H9 (cell line): ENCODE data around the gene ALG12. TPM values are rescaled to one million over a fixed set of nuclear protein-coding genes. Genes with fewer than 3 reads are reported as not detected.

ENCODE experiments used
- DNase-seq: peaks from one replicate; pipeline ENCODE4 v3.0.0-alpha.2; 2017
- H2AFZ ChIP-seq: one replicate; pipeline ENCODE4 v1.6.1; 2013; ENCODE audit warnings: mild to moderate bottlenecking, low read length, control low read depth, moderate library complexity
- H2AK5ac ChIP-seq: 2 replicates; pipeline ENCODE4 v1.6.1; 2013; ENCODE audit warnings: low read length, control low read depth, mixed read lengths; ENCODE audit not compliant: insufficient read length
- H2BK120ac ChIP-seq: one replicate; pipeline ENCODE4 v1.6.1; 2013; ENCODE audit warnings: low read depth, mild to moderate bottlenecking, low read length, control low read depth, inconsistent platforms; ENCODE audit not compliant: poor library complexity, severe bottlenecking
- H2BK12ac ChIP-seq: 2 replicates; pipeline ENCODE4 v1.6.1; 2013; ENCODE audit warnings: low read length, control low read depth, mixed read lengths, low read depth; ENCODE audit not compliant: insufficient read length
- H2BK15ac ChIP-seq: 2 replicates; pipeline ENCODE4 v1.6.1; 2013; ENCODE audit warnings: low read depth, low read length, control low read depth
- H2BK20ac ChIP-seq: one replicate; pipeline ENCODE4 v1.6.1; 2013; ENCODE audit warnings: low read depth, mild to moderate bottlenecking, low read length, control low read depth, inconsistent platforms; ENCODE audit not compliant: poor library complexity, severe bottlenecking
- H2BK5ac ChIP-seq: 2 replicates; pipeline ENCODE4 v1.6.1; 2013; ENCODE audit warnings: low read length, control low read depth, mixed read lengths; ENCODE audit not compliant: insufficient read length
- H3K14ac ChIP-seq: 2 replicates; pipeline ENCODE4 v1.6.1; 2013; ENCODE audit warnings: low read length, control low read depth; ENCODE audit not compliant: insufficient read depth
- H3K18ac ChIP-seq: 2 replicates; pipeline ENCODE4 v1.6.1; 2013; ENCODE audit warnings: low read depth, mild to moderate bottlenecking, mixed read lengths, low read length, control low read depth; ENCODE audit not compliant: insufficient read length
- H3K23ac ChIP-seq: 2 replicates; pipeline ENCODE4 v1.6.1; 2013; ENCODE audit warnings: low read length, control low read depth, mixed read lengths, low read depth; ENCODE audit not compliant: insufficient read length
- H3K23me2 ChIP-seq: 2 replicates; pipeline ENCODE4 v1.6.1; 2013; ENCODE audit warnings: low read depth, mild to moderate bottlenecking, mixed read lengths, low read length, control low read depth; ENCODE audit not compliant: insufficient read length, poor library complexity, severe bottlenecking
- H3K27ac ChIP-seq: 2 replicates; pipeline ENCODE4 v1.5.1; 2013; ENCODE audit warnings: low read length, control low read depth, mixed read lengths, low read depth; ENCODE audit not compliant: insufficient read length
- H3K27me3 ChIP-seq: 2 replicates; pipeline ENCODE4 v1.6.1; 2013; ENCODE audit warnings: low read length, control low read depth, inconsistent platforms; ENCODE audit not compliant: insufficient read depth
- H3K4ac ChIP-seq: 2 replicates; pipeline ENCODE4 v1.6.1; 2013; ENCODE audit warnings: low read depth, mild to moderate bottlenecking, control low read depth, inconsistent platforms, low read length, moderate library complexity
- H3K4me1 ChIP-seq: 2 replicates; pipeline ENCODE4 v1.6.1; 2013; ENCODE audit warnings: low read length, control low read depth, inconsistent platforms; ENCODE audit not compliant: insufficient read depth
- H3K4me2 ChIP-seq: 2 replicates; pipeline ENCODE4 v1.6.1; 2013; ENCODE audit warnings: low read length, control low read depth, mixed read lengths; ENCODE audit not compliant: insufficient read length, insufficient read depth
- H3K56ac ChIP-seq: 2 replicates; pipeline ENCODE4 v1.6.1; 2013; ENCODE audit warnings: low read depth, mild to moderate bottlenecking, mixed read lengths, low read length, control low read depth; ENCODE audit not compliant: insufficient read length
- H3K79me1 ChIP-seq: 2 replicates; pipeline ENCODE4 v1.6.1; 2013; ENCODE audit warnings: low read depth, mild to moderate bottlenecking, moderate library complexity, low read length, control low read depth, inconsistent platforms; ENCODE audit not compliant: insufficient read depth, poor library complexity, severe bottlenecking
- H3K79me2 ChIP-seq: 2 replicates; pipeline ENCODE4 v1.6.1; 2013; ENCODE audit warnings: low read length, control low read depth, inconsistent platforms; ENCODE audit not compliant: insufficient read depth
- H3K9ac ChIP-seq: 2 replicates; pipeline ENCODE4 v1.6.1; 2013; ENCODE audit warnings: low read length, control low read depth, mixed read lengths; ENCODE audit not compliant: insufficient read length; ENCODE audit errors: extremely low read depth
- H3K9me3 ChIP-seq: one replicate; pipeline ENCODE4 v1.6.1; 2013; ENCODE audit warnings: low read depth, low read length, inconsistent platforms; ENCODE audit not compliant: control insufficient read depth
- H3T11ph ChIP-seq: one replicate; pipeline ENCODE4 v1.6.1; 2013; ENCODE audit warnings: mild to moderate bottlenecking, low read length, control low read depth, inconsistent platforms
- H4K20me1 ChIP-seq: one replicate; pipeline ENCODE4 v1.6.1; 2013; ENCODE audit not compliant: control insufficient read depth, insufficient read length, insufficient read depth
- H4K5ac ChIP-seq: 2 replicates; pipeline ENCODE4 v1.6.1; 2013; ENCODE audit warnings: low read depth, mild to moderate bottlenecking, mixed read lengths, low read length, control low read depth; ENCODE audit not compliant: insufficient read length
- H4K8ac ChIP-seq: replicated peaks from 2 replicates; pipeline ENCODE4 v1.6.1; 2013; ENCODE audit warnings: low read length, control low read depth, mixed read lengths, low read depth; ENCODE audit not compliant: insufficient read length
- H4K91ac ChIP-seq: 2 replicates; pipeline ENCODE4 v1.6.1; 2013; ENCODE audit warnings: low read depth, mild to moderate bottlenecking, moderate library complexity, mixed read lengths, low read length, control low read depth; ENCODE audit not compliant: insufficient read length
- H3K27ac Mint-ChIP-seq, 3 experiments: 2 replicates in 2 of 3; 3 replicates in 1 of 3; pipeline ENCODE4 v1.8.0; 2020 to 2021; ENCODE audit warnings: mixed read lengths in 3 of 3, mild to moderate bottlenecking in 1 of 3, moderate library complexity in 1 of 3
- H3K27me3 Mint-ChIP-seq: 2 replicates; pipeline ENCODE4 v1.8.0; 2021; ENCODE audit warnings: low read depth, mild to moderate bottlenecking, moderate library complexity, mixed read lengths
- H3K36me3 Mint-ChIP-seq, 3 experiments: 2 replicates in 2 of 3; 3 replicates in 1 of 3; pipeline ENCODE4 v1.8.0; 2020 to 2021; ENCODE audit warnings: low read depth in 3 of 3, mixed read lengths in 3 of 3; ENCODE audit not compliant: insufficient read depth in 1 of 3
- H3K4me1 Mint-ChIP-seq, 2 experiments: 2 replicates each; pipeline ENCODE4 v1.8.0; 2020; ENCODE audit warnings: mixed read lengths in 2 of 2
- H3K4me3 Mint-ChIP-seq, 2 experiments: 2 replicates in 1 of 2; 3 replicates in 1 of 2; pipeline ENCODE4 v1.8.0; 2020 to 2021; ENCODE audit warnings: mild to moderate bottlenecking in 2 of 2, mixed read lengths in 2 of 2, moderate library complexity in 1 of 2
- H3K9me3 Mint-ChIP-seq, 2 experiments: 2 replicates in 1 of 2; 3 replicates in 1 of 2; pipeline ENCODE4 v1.8.0; 2020; ENCODE audit warnings: mild to moderate bottlenecking in 2 of 2, mixed read lengths in 2 of 2, moderate library complexity in 1 of 2
- CTCF ChIP-seq: fragments of 200-600 bp; sonication (generic); conservative IDR thresholded peaks from 3 replicates; pipeline ENCODE4 v1.8.0; 2021; ENCODE audit warnings: antibody characterized with exemption, mild to moderate bottlenecking
- WGBS: extraction: QIAGEN DNeasy Blood & Tissue Kit; methylation state at CpG from one replicate; pipeline ENCODE4 v1.1.7; 2013; ENCODE audit warnings: missing lambda C conversion rate, low lambda C conversion rate, mixed read lengths; ENCODE audit not compliant: insufficient read length; ENCODE audit errors: extremely low coverage; 5-methylcytosine and 5-hydroxymethylcytosine counted together
- total RNA-seq: library from RNA; stranded (reverse); gene quantifications from 2 replicates; pipeline ENCODE4 v1.2.1, GENCODE V29; 2021

ALG12 gene
- total RNA-seq, 1 experiment from 2014 or later, result 19.2 TPM

- Histone ChIP-seq H2BK5ac (no peak overlapping the region), H3K27ac (no peak overlapping the region), H3K79me1 (no peaks in the 10 kb centered on the region), H4K20me1 (no peaks in the 10 kb centered on the region), H3K18ac (no peak overlapping the region), H2BK12ac (no peak overlapping the region), H3K4ac (no peak overlapping the region), H3T11ph (no peak overlapping the region), H3K79me2 (no peaks in the 10 kb centered on the region), H3K4me1 (no peaks in the 10 kb centered on the region), H3K14ac (no peak overlapping the region), H3K27me3 (no peaks in the 10 kb centered on the region), H2AK5ac (no peak overlapping the region), H3K4me2 (no peak overlapping the region), H4K8ac (no peak overlapping the region), H3K9ac (no peak overlapping the region), H3K56ac (no peak overlapping the region), H2AFZ (no peak overlapping the region), H3K9me3 (no peaks in the 10 kb centered on the region), H2BK20ac (no peak overlapping the region), H3K23ac (no peak overlapping the region), H4K91ac (no peak overlapping the region), H4K5ac (no peak overlapping the region), H2BK120ac (no peak overlapping the region), H2BK15ac (no peak overlapping the region), H3K23me2 (no peaks in the 10 kb centered on the region)
- no peaks in the 10 kb centered on the region for H3K27me3 Mint-ChIP-seq
- no peak for TF ChIP-seq CTCF
- no peak overlapping the region for H3K4me3 Mint-ChIP-seq
- H3K27ac Mint-ChIP-seq, result peak overlapping the region in 1 of 3 experiments; percentile 52; a peak in 1 of 7 replicates
- H3K4me1 Mint-ChIP-seq, result peaks cover 13 to 30% of the 10 kb centered on the region in 2 experiments
- WGBS, result no CpG with 5 or more reads among the region's 11 CpGs
- H3K9me3 Mint-ChIP-seq, result no peaks in the 10 kb centered on the region
- no peaks in the 10 kb centered on the region for H3K36me3 Mint-ChIP-seq
- DNase-seq, result no peak
Measured at GRCh38 chr22:49949914-49950292, 31.7 kb upstream of the ALG12 start.
